Measurements from ENCODE around the gene SDK1.
A peak's percentile ranks its signal among the peaks of the same experiment; 100 is the strongest.

SDK1 gene

GRCh38 chr7:3459111-3459510, 158.1 kb downstream of the SDK1 start:
- DNase-seq (ENCODE audit: low read depth) = no peak

DNA sequence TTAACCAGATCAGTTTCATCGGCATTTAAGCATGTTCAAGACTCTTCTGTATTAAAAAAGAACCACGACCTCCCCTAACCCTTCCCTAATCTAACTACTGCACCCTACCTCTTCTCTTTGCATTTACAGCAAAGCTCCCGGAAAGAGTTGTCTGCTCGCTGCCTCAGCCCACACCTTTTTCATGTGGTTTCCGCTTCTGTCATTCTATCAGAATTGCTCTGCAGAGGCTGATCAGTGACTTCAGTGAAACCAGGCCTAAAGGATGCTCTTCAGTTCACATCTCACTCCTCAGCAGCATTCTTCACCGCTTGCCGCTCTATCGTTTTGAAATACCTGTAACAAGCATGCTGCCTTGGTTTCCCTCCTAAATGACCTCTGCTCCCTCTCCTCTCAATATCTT, 160.9 kb downstream of the SDK1 start:
- DNase-seq (ENCODE audit: low read depth) = peak; percentile 29

GRCh38 chr7:3463696-3464095, 162.6 kb downstream of the SDK1 start:
- DNase-seq (ENCODE audit: low read depth) = no peak

GRCh38 chr7:3464900-3465622, 164.0 kb downstream of the SDK1 start:
- no peak for DNase-seq (ENCODE audit: low read depth)

GRCh38 chr7:3466261-3466660, 165.2 kb downstream of the SDK1 start:
- DNase-seq (ENCODE audit: low read depth) = no peak

DNA sequence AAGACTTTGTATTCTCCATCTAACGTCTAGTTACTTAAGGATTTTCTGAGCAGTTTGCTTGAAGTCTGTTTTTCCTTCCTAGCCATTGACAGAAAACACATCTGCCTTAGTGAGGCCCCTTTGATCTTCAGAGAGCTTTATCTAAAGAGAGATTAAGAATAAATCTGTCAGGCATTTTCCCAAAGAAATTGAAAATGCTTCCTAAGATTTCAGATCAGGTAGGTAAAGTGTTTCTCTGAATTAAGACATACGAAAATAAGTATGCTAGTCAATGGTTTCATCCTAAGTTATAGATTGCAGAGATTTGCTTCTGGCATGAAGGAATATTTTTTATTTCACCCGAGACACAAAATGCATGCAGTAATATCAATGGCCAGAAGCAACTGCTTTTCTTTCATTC, 168.6 kb downstream of the SDK1 start:
- DNase-seq (ENCODE audit: low read depth) = no peak

GRCh38 chr7:3480197-3480596, 179.1 kb downstream of the SDK1 start:
- DNase-seq (ENCODE audit: low read depth) = no peak

GRCh38 chr7:3481435-3481834, 180.4 kb downstream of the SDK1 start:
- DNase-seq (ENCODE audit: low read depth) = no peak

- no peak for DNase-seq (ENCODE audit: low read depth)
Observed at GRCh38 chr7:3482147-3482921, 181.3 kb downstream of the SDK1 start.

DNA sequence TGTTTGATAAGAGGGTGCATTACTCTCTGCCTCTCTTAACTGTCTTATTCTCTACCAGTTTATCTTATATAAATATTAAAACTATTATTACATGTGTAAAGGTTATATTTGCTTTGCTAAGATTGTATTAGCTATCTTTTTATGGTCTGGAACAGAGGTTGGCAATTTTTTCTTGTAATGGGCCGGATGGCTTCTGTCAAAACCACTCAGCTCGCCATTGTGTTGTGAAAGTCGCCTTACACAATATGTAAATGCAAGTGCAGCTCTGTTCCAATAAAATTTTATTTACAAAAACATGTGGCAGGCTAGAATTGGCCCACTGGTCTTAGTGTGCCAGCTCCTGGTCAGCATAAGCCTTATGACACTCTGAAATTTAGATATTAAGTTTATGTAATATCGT, 185.8 kb downstream of the SDK1 start:
- no peak for DNase-seq (ENCODE audit: low read depth)

DNA sequence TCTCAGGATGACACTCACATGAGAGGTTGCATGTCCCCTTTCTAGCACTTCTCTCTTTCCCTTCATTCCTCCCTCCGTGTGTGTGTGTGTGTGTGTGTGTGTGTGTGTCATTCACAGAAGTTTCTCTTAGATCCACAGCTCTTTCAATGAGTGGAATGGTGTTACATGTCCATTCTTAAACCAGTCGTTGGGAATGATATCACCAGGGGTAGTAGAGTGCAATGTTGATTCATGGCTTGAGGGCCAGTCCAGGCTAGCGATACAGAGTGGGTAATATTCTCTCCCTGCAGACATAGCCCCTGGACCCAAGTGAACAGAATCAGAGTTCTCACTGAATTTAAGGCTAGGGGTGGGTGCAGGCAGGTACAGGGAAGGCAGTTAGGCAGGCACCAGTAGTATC, 187.8 kb downstream of the SDK1 start:
- no peak for DNase-seq (ENCODE audit: low read depth)

DNA sequence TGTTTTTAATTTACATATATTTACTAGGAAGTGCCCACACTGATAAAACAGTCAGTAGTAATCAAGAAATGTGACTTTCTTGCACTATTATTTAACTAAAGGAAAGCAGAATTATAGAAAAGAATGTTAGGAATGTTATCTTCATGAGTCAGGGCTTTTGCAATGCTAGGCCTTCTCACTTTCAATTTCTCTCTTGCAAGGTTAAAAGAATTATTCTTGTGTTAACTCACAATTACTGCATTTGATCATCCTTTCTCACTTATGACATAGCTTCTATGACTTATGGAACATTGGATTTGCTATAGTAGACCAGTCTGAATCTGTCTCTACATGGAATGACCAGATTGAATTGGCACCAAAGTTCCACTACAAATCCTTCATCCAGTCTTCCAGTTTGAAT, 192.4 kb downstream of the SDK1 start:
- DNase-seq (ENCODE audit: low read depth) = no peak

DNA sequence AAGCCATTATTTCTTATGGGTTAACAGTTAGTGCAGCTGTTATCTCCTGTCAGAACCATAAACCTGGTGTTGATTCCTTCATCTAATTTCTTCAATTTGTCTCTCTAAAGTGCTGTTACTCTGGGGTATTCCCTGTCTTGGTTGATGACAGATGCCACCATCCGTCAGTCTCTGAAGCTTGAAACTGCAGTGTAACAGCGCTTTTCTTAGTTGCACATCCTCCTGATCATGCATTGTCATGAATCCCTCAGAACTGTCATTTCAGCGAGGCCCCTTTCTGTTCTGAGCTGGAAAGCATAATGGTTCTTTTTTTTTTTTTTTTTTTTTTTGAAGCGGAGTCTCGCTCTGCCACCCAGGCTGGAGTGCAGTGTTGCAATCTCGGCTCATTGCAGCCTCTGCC, 193.9 kb downstream of the SDK1 start:
- no peak for DNase-seq (ENCODE audit: low read depth)

DNA sequence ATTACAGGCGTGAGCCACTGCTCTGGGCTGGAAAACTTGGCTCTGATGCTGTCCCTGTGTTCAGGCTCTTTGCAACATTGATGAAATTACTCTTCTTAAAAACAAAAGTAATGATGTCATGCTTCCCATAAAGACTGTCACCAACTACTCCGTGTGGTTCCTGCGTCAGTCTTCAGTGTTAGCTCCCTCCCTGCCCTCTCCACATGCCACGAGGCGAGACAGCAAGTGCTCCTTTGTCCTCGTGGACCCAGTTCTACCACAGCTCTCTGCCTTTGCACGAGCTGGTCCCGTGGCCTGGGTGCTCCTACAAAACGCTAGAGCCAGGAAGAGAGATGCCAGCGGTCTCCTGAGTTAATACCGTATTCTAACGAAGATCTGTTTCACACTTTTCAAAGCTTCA, 194.5 kb downstream of the SDK1 start:
- no peak for DNase-seq (ENCODE audit: low read depth)

DNA sequence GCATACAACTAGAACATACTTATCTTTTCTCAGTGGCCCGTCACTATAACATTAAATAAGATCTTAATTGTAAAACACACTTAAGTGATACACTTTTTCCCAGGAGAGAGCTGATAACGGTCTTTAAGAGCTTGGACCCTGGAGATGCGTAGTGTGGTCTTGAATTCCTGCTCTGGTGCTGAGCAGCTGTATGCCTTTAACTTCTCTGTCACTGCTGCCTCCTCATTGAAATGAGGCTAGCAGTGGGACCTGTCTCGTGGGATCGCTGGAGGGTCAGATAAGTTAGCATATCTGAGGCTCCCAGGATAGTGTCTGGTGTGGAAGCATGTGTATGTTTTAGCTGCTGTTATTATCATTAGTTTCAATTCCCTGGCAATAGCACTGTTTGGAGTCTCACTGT, 194.9 kb downstream of the SDK1 start:
- DNase-seq (ENCODE audit: low read depth) = no peak

GRCh38 chr7:3497796-3498195, 196.7 kb downstream of the SDK1 start:
- DNase-seq (ENCODE audit: low read depth) = no peak

DNA sequence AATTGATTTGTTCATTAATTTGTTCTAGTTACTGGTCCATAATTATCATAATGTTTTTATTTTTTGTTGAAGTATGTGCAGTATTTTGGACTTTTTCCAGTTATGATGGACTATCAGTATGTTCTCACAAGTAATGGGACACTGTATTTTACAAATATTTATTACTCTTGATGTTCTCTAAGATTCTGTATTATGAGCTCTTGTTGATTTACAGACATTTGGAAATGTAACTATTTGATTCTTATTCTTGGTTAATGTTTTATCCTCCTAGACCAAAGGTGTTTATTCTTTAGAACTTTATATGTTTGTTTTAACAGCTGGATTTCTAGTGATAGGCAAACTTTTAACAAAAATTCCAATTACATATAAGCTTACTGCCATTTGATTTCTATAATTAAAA, 200.6 kb downstream of the SDK1 start:
- DNase-seq (ENCODE audit: low read depth) = no peak

GRCh38 chr7:3504384-3504783, 203.3 kb downstream of the SDK1 start:
- no peak for DNase-seq (ENCODE audit: low read depth)

- DNase-seq (ENCODE audit: low read depth) = no peak
Observed at GRCh38 chr7:3510101-3511020, 209.3 kb downstream of the SDK1 start.

- no peak for DNase-seq (ENCODE audit: low read depth)
Observed at GRCh38 chr7:3517344-3517743, 216.3 kb downstream of the SDK1 start.

DNA sequence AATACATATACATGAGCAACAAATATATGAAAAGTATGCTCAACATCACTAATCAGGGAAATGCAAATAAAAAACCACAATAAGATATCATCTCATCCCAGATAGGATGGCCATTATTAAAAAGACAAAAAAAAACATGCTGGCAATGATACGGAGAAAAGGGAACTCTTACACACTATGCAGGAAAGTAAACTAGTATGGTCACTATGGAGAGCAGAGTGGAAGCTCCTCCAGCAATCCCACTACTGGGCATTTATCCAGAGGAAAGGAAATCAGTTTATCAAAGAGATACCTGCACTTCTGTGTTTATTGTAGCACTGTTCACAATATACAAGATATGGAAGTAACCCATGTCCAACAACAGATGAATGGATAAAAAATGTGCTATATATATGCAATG, 217.5 kb downstream of the SDK1 start:
- DNase-seq (ENCODE audit: low read depth) = no peak

DNA sequence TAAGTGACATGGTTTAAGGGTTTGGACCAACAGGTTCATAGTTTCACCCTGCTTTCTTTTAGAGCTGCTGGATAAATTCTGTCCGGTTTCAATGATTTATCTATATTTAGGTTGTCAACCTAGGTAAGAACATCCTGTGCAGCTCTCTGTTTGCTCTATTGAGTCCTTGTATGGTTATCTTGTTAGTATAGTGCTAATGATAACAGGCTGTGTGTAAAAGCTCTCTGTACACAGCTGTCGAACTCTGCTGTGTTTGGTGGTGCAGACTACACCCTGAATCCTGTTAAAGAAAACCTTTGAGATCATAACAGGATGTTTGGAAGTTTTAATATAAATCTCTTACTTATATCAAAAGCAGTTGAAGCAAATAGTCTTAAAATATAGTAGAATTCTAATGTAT, 219.2 kb downstream of the SDK1 start:
- DNase-seq (ENCODE audit: low read depth) = no peak

Measured in stimulated activated CD8-positive, alpha-beta memory T cell treated with anti-CD3 and anti-CD28 coated beads, Interleukin-4, amount 100 ng/mL, for 24 hours (primary cell).